Transverse colon (tissue), 4 donors: Measurements from ENCODE around the gene TP53BP2. TPM values are rescaled to one million over a fixed set of nuclear protein-coding genes. Genes with fewer than 3 reads are reported as not detected.
A peak's percentile ranks its signal among the peaks of the same experiment; 100 is the strongest.

Experiments
- DNase-seq: peaks from one replicate; pipeline ENCODE4 v3.0.0-alpha.2; 2019
- H3K27ac ChIP-seq, 4 donors: fragments of 200-600 bp; sonication (generic); 2 replicates each; pipeline ENCODE4 v1.5.1; 2016 to 2018; ENCODE audit warnings: inconsistent platforms in 4 of 4
- H3K27me3 ChIP-seq: fragments of 200-600 bp; sonication (generic); 2 replicates; pipeline ENCODE4 v1.5.1; 2017; ENCODE audit warnings: inconsistent platforms
- H3K36me3 ChIP-seq, 4 donors: fragments of 200-600 bp; sonication (generic); 2 replicates each; pipeline ENCODE4 v1.5.1; 2017 to 2019; ENCODE audit warnings: inconsistent platforms in 4 of 4
- H3K4me1 ChIP-seq, 4 donors: fragments of 200-600 bp; sonication (generic); 2 replicates each; pipeline ENCODE4 v1.5.1; 2017 to 2020; ENCODE audit warnings: inconsistent platforms in 4 of 4
- H3K4me3 ChIP-seq, 4 donors: fragments of 200-600 bp; sonication (generic); 1 replicate in 1 of 4; 2 replicates in 3 of 4; pipeline versions ENCODE4 v1.5.1 to v1.6.1; 2017 to 2019; ENCODE audit warnings: inconsistent platforms in 4 of 4
- H3K9me3 ChIP-seq, 2 donors: fragments of 200-600 bp; sonication (generic); 2 replicates each; pipeline ENCODE4 v1.5.1; 2017 to 2019; ENCODE audit warnings: inconsistent platforms in 2 of 2
- CTCF ChIP-seq, 5 experiments: fragments of 200-600 bp in 3 of 5; fragments of 450-650 bp in 2 of 5; sonication (generic) in 3 of 5; IDR thresholded peaks; 1 replicate in 2 of 5; 2 replicates in 3 of 5; pipeline ENCODE4 v1.5.1; 2016 to 2017; ENCODE audit warnings: antibody characterized with exemption in 5 of 5, inconsistent platforms in 3 of 5, mild to moderate bottlenecking in 2 of 5, moderate library complexity in 1 of 5
- EP300 ChIP-seq: sonication (generic); formaldehyde crosslinking; IDR thresholded peaks from one replicate; pipeline ENCODE4 v1.6.1; 2017; ENCODE audit warnings: antibody characterized with exemption, low read depth
- POLR2A ChIP-seq: fragments of 450-650 bp; IDR thresholded peaks from one replicate; pipeline ENCODE4 v1.6.1; 2016; ENCODE audit warnings: antibody characterized with exemption, mild to moderate bottlenecking, moderate library complexity
- POLR2AphosphoS5 ChIP-seq, 3 donors: sonication (generic); formaldehyde crosslinking; IDR thresholded peaks; one replicate each; pipeline ENCODE4 v1.6.1; 2016; ENCODE audit warnings: antibody characterized with exemption in 3 of 3
- WGBS, 2 donors: methylation state at CpG; one replicate each; pipeline ENCODE4 v1.1.5; 2018; ENCODE audit warnings: low coverage in 1 of 2; 5-methylcytosine and 5-hydroxymethylcytosine counted together
- in situ Hi-C, 4 donors: fragments of 200-750 bp; cut with MboI; loops; one replicate each; pipeline versions ENCODE4 v1.15.0 to v1.15.1; 2017; ENCODE audit warnings: low sequenced_read_pairs in 3 of 4, low pct_ligation_motif_present in 1 of 4, low pct_unique_long_range_greater_than_20kb in 1 of 4
- intact Hi-C: fragments of 100-400 bp; cut with DNase I; formaldehyde crosslinking; loops from one replicate; pipeline ENCODE4 v1.15.1; 2023; ENCODE audit warnings: low total_unique reads
- total RNA-seq, 4 donors: library from RNA; depleted of rRNA; stranded (reverse); fragments of >200 nt; gene quantifications; one replicate each; pipeline ENCODE4 v1.1.0, GENCODE V29; 2016

The TP53BP2 gene
- total RNA-seq, 4 donors from 2014 or later = 11.9 to 82.7 (median 31.2) TPM

- H3K36me3 ChIP-seq = no peaks in the 10 kb centered on the region
- H3K27ac ChIP-seq = peak overlapping the region; percentile 19 to 45 (median 34)
- H3K27me3 ChIP-seq = no peaks in the 10 kb centered on the region
- 57 to 60% methylated on average over 4 of the region's 4 CpGs for WGBS, 2 donors
- no peak overlapping the region for H3K4me3 ChIP-seq
- H3K4me1 ChIP-seq = peaks cover 23 to 63% (median 52%) of the 10 kb centered on the region in 4 donors
- in situ Hi-C loops (no loop called here), intact Hi-C loops (no loop called here)
- TF ChIP-seq POLR2A (no peak), POLR2AphosphoS5 (IDR thresholded peaks at IDR 0.05) (no peak), EP300 (no peak), CTCF (IDR thresholded peaks at IDR 0.05) (no peak)
- DNase-seq = no peak
- no peaks in the 10 kb centered on the region for H3K9me3 ChIP-seq
Observed at GRCh38 chr1:223730479-223731132, 115.1 kb downstream of the TP53BP2 start.

GRCh38 chr1:223729906-223730305, 115.8 kb downstream of the TP53BP2 start:
- WGBS, 2 donors = 91 to 100% methylated on average over 1 to 4 of the region's 4 CpGs
- Histone ChIP-seq H3K4me3 (no peak overlapping the region), H3K27me3 (no peaks in the 10 kb centered on the region), H3K4me1 (peaks cover 23 to 66% (median 54%) of the 10 kb centered on the region in 4 donors), H3K9me3 (no peaks in the 10 kb centered on the region), H3K27ac (no peak overlapping the region), H3K36me3 (no peaks in the 10 kb centered on the region)
- DNase-seq = no peak
- in situ Hi-C loops (no loop called here), intact Hi-C loops (no loop called here)
- TF ChIP-seq POLR2AphosphoS5 (IDR thresholded peaks at IDR 0.05) = no peak
- no peak for TF ChIP-seq EP300
- no peak for TF ChIP-seq POLR2A
- no peak for TF ChIP-seq CTCF (IDR thresholded peaks at IDR 0.05)

Other genes with a start within 250 kb of the TP53BP2 start
- 100 to 1,000 TPM in 2 of 4 donors, 10 to 100 TPM in 2; 55.4 to 273 (median 91.6) TPM for gene CAPN8, start 180.2 kb downstream of the TP53BP2 start, total RNA-seq
- 100 to 1,000 TPM; 193 to 505 (median 387) TPM for gene CAPN2, start 133.4 kb downstream of the TP53BP2 start, total RNA-seq